HTERT RPE-1 (cell line): Measurements from ENCODE around the gene PGM3.
"Not testable (repeated sequence)": the region's sequence is repeated elsewhere in the genome, so short reads cannot be mapped to it uniquely, and the experiment has no call there.

Experiments
- in situ Hi-C: fragments of 300-500 bp; cut with MboI; formaldehyde crosslinking; loops from 4 replicates; pipeline ENCODE4 v1.14.3; 2020; ENCODE audit warnings: low sequenced_read_pairs

The PGM3 gene, protein sequence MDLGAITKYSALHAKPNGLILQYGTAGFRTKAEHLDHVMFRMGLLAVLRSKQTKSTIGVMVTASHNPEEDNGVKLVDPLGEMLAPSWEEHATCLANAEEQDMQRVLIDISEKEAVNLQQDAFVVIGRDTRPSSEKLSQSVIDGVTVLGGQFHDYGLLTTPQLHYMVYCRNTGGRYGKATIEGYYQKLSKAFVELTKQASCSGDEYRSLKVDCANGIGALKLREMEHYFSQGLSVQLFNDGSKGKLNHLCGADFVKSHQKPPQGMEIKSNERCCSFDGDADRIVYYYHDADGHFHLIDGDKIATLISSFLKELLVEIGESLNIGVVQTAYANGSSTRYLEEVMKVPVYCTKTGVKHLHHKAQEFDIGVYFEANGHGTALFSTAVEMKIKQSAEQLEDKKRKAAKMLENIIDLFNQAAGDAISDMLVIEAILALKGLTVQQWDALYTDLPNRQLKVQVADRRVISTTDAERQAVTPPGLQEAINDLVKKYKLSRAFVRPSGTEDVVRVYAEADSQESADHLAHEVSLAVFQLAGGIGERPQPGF

GRCh38 chr6:83192871-83193746 lies at the start of gene PGM3, which contains the start of gene RWDD2A:
Gene PGM3 (minus strand): TSS chr6:83193265. CDS start chr6:83191012, 2,253 bp downstream.
Gene RWDD2A (plus strand): TSS chr6:83193357. CDS start chr6:83194452, 1,095 bp downstream.
- in situ Hi-C loops: no loop called here

GRCh38 chr6:83231146-83231545 lies 38.1 kb upstream of the PGM3 start:
- in situ Hi-C loops: no loop called here

DNA sequence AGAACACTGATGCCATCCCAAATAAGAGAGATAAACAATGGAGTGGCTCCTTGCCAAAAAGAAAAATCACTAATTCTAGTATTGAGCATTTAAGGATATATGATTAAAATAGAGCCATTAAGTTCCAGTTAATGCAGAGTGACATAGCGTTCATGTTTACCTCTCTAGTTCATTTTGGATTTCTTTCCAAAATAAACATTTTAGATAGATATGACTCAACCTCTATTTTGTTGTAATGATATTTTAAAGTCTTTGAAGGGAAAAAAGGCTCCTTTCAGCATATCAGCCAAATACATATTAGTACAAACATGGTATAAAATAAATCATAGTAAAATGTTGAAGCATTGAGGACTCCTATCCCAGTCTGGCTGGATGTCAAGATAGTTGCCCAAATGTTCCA lies 33.5 kb upstream of the PGM3 start:
- in situ Hi-C loops: no loop called here

DNA sequence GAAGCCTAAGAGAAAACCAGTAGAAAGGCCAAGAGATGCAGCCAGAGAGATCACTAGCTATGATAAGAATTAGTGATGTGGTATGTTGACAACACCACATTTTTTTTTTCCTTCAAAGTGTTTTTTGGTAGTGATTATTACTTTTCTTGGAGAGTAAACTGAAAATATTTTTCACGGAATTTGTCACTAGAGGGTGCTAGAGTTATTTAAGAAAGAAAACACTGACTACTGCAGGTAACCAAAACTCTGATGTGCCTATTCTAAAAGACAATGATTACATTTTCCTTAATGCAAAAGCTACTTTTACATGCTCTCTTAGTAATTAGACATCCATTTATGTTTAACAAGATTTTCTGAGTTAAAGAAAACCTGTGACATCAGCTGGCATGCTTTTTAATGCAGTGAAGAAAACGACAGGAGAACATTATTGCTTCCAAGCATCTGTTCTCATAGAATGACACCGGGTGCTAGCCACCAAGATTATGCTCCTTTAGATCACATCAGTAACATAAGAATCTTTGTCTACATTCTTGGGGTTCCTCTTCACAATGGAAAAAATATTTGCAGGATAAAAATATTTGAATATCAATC lies 28.9 kb upstream of the PGM3 start:
- in situ Hi-C loops: no loop called here

DNA sequence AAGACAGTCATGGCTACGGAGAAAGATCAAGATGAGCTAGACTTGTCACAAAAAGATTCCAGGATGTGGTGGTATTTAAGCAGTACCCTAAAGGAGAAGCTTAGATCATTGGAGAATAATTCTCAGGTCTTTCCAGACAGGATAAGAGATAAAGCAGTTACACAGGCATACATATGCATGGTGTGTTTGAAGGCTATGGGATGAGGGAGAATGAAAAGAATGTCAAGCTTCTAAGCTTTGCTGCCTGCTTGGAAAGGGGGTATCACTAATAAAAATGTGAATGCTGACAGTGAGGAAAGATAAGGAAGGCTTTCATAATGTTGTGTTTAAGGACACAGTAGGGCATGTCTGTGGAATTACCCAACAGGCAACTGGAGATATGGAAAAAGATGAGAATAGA lies 28.2 kb upstream of the PGM3 start:
- in situ Hi-C loops: no loop called here

- in situ Hi-C loops: no loop called here
Observed at GRCh38 chr6:83220121-83220520, 27.1 kb upstream of the PGM3 start.

DNA sequence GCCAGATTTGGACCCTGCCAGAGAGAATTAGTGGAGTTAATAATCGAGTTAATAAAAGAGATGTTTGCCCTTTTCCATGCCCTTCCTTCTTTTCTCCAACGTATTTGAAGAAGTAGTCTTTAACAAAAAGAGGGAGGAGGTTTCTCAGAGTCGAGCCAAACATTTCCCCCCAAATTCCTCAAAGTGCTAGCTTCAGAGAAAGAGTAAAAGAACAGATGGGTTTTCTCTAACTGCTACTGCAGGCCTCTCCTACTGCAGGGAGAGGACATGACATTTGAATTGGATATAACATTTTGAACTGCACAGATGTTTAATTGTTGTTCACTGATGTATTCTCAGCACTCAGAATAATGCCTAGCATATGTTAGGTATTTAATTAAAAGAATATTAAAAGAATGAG lies 25.6 kb upstream of the PGM3 start:
- in situ Hi-C loops: no loop called here

- in situ Hi-C loops: no loop called here
Observed at GRCh38 chr6:83216806-83217205, 23.7 kb upstream of the PGM3 start.

DNA sequence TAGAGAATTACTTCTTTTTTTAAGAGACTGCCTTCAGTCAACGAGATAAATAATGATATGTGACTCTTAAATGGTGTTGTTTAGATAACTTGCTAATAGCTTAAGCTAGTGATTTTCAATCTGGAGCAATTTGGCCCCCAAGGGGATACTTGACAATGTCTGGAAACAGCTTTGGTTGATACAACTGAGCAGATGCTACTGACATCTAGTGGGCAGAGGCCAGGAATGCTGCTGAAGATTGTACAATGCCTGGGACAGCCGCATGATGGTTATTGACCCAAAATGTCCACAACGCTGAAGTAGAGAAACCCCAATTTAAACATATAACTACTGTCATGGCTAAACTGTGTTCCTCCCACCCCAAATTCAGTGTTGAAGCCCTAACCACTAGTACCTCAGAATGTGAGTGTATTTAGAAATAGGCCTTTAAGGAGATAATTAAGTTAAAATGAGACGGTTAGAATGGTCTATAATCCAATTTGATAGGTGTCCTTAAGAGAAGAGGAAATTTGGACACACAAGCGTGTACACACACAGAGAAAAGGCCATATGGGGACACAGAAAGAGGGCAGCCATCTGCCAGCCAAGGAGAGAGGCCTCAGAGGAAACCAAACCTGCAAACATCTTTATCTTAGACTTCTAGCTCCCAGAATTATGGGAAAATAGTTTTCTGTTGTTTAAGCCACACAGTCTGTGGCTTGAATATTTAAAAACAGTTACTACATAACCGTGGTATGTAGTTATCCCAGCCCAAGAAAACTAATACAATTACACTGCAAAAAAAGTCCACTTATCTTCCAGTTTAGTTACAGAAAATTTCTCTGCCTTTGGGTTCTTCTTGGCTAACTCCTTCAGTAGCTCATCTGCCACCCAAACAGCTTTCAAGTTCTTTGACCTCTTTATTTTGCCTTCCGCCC lies 22.3 kb upstream of the PGM3 start:
- in situ Hi-C loops: no loop called here

- in situ Hi-C loops: no loop called here
Observed at GRCh38 chr6:83202031-83202430, 9.0 kb upstream of the PGM3 start.

DNA sequence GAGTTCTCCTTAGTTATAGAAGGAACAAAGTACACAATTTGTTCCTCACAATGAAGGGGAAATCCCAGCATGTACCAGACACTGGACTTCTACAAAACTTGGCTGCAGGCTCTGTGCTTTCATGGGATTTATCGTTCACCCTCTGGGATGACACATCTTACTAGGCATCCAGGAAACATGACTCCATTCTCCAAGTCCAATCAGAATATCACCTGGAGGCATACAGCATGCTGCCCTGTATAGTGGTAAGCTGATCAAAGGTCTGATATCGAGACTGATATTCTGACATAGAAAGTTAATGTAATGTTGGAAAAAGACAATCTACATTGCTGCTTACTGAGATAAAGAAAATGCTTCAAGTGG lies 6.8 kb upstream of the PGM3 start:
- in situ Hi-C loops: no loop called here

DNA sequence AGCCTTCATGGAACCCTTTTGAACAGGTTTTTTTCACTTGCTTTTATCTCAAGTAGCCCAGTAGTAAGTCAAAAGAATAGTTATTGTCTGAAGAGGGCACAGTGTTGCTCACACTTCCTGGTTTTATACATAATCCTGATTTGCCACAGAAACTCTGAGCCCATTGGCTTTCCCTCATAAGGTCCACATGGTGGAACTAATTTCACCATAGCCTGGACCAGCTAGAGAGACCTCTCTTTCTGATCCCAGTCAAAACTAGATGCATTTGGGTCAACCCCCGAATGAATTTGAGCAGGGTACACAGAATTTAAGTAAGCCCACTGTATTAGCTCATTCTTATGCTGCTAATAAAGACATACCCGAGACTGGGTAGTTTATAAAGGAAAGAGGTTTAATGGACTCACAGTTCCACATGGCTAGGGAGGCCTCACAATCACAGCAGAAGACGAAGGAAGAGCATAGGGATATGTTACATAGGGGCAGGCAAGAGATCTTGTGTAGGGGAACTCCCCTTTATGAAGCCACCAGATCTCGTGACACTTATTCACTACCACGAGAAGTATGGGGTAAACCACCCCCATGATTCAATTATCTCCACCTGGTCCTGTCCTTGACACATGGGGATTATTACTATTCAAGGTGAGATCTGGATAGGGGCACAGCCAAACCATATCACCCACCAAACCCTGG lies 6.3 kb upstream of the PGM3 start:
- in situ Hi-C loops: no loop called here

GRCh38 chr6:83198486-83199172 lies 5.6 kb upstream of the PGM3 start:
- in situ Hi-C loops: no loop called here

- in situ Hi-C loops: no loop called here
Observed at GRCh38 chr6:83193747-83194566, 892 bp upstream of the PGM3 start.

- in situ Hi-C loops: no loop called here
Observed at GRCh38 chr6:83192456-83192855, 609 bp downstream of the PGM3 start.

GRCh38 chr6:83191974-83192373 lies 1.1 kb downstream of the PGM3 start:
- in situ Hi-C loops: not testable (repeated sequence)

GRCh38 chr6:83190626-83191025 lies 2.4 kb downstream of the PGM3 start:
- in situ Hi-C loops: no loop called here

DNA sequence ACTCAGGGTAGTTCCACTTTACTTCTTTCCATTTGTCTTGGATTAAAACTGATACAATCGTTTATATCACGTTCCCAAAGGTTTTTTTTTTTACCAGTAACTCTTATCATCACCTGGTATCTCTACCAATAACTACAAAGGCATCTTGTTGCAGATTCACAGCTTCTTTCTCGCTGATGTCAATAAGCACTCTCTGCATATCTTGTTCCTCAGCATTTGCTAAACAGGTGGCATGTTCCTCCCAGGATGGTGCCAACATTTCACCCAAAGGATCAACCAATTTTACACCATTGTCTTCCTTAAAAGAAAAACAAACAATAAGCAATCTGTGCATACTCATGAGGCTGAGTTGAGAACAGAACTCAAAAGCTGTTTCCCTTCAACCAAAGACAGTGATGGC lies 4.6 kb downstream of the PGM3 start:
- in situ Hi-C loops: no loop called here
